ENCODE data around the gene NTN5. TPM values are rescaled to one million over a fixed set of nuclear protein-coding genes. Genes with fewer than 3 reads are reported as not detected.

The NTN5 gene
- total and polyA plus RNA-seq, 9 of the 15 experiments (the other 6 are each of a cell fraction or from before 2014, with no cell fraction given) = not detected

- TF ChIP-seq, protein P1, sequence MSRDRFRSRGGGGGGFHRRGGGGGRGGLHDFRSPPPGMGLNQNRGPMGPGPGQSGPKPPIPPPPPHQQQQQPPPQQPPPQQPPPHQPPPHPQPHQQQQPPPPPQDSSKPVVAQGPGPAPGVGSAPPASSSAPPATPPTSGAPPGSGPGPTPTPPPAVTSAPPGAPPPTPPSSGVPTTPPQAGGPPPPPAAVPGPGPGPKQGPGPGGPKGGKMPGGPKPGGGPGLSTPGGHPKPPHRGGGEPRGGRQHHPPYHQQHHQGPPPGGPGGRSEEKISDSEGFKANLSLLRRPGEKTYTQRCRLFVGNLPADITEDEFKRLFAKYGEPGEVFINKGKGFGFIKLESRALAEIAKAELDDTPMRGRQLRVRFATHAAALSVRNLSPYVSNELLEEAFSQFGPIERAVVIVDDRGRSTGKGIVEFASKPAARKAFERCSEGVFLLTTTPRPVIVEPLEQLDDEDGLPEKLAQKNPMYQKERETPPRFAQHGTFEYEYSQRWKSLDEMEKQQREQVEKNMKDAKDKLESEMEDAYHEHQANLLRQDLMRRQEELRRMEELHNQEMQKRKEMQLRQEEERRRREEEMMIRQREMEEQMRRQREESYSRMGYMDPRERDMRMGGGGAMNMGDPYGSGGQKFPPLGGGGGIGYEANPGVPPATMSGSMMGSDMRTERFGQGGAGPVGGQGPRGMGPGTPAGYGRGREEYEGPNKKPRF (IDR thresholded peaks at IDR 0.05; ENCODE audit: low read depth, low read length) = no peak
- TF ChIP-seq NFXL1 (CRISPR knock-in tag; IDR thresholded peaks at IDR 0.05) (no peak), JUNB (CRISPR knock-in tag; conservative IDR thresholded peaks at IDR 0.05) (no peak), NRF1 (conservative IDR thresholded peaks at IDR 0.05 in 1 of 2, IDR thresholded peaks at IDR 0.05 in 1 of 2) (peak in 1 of 2 experiments; percentile 39; a peak in 1 of 4 replicates), NFE2 (IDR thresholded peaks at IDR 0.05; ENCODE audit: low read depth) (peak; percentile 59; the same call in 1 of the 2 replicates), ZNF431 (CRISPR knock-in tag; IDR thresholded peaks at IDR 0.05) (peak; percentile 93), NFATC3 (IDR thresholded peaks at IDR 0.05) (peak; percentile 44; the same call in 1 of the 2 replicates), STAT6 (CRISPR knock-in tag; IDR thresholded peaks at IDR 0.05) (no peak), YY1 (IDR thresholded peaks at IDR 0.05; ENCODE audit: borderline replicate concordance in 1 of 3, control insufficient read depth in 1 of 3, extremely low read depth in 1 of 3, insufficient read depth in 3 of 3, insufficient read length in 1 of 3, insufficient replicate concordance in 2 of 3, low read depth in 1 of 3, low read length in 2 of 3) (no peak), ZNF785 (CRISPR knock-in tag; IDR thresholded peaks at IDR 0.05) (no peak), ZNF263 (CRISPR knock-in tag; IDR thresholded peaks at IDR 0.05; ENCODE audit: borderline replicate concordance) (peak; percentile 97), TOE1 (IDR thresholded peaks at IDR 0.05; ENCODE audit: borderline replicate concordance) (no peak), TOE1 (CRISPR knock-in tag; IDR thresholded peaks at IDR 0.05; ENCODE audit: borderline replicate concordance, low read depth) (no peak)
- TF ChIP-seq, protein P2, sequence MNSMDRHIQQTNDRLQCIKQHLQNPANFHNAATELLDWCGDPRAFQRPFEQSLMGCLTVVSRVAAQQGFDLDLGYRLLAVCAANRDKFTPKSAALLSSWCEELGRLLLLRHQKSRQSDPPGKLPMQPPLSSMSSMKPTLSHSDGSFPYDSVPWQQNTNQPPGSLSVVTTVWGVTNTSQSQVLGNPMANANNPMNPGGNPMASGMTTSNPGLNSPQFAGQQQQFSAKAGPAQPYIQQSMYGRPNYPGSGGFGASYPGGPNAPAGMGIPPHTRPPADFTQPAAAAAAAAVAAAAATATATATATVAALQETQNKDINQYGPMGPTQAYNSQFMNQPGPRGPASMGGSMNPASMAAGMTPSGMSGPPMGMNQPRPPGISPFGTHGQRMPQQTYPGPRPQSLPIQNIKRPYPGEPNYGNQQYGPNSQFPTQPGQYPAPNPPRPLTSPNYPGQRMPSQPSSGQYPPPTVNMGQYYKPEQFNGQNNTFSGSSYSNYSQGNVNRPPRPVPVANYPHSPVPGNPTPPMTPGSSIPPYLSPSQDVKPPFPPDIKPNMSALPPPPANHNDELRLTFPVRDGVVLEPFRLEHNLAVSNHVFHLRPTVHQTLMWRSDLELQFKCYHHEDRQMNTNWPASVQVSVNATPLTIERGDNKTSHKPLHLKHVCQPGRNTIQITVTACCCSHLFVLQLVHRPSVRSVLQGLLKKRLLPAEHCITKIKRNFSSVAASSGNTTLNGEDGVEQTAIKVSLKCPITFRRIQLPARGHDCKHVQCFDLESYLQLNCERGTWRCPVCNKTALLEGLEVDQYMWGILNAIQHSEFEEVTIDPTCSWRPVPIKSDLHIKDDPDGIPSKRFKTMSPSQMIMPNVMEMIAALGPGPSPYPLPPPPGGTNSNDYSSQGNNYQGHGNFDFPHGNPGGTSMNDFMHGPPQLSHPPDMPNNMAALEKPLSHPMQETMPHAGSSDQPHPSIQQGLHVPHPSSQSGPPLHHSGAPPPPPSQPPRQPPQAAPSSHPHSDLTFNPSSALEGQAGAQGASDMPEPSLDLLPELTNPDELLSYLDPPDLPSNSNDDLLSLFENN (IDR thresholded peaks at IDR 0.05; ENCODE audit: low read depth in 2 of 2, low read length in 2 of 2) = no peak
- TF ChIP-seq, protein P3, sequence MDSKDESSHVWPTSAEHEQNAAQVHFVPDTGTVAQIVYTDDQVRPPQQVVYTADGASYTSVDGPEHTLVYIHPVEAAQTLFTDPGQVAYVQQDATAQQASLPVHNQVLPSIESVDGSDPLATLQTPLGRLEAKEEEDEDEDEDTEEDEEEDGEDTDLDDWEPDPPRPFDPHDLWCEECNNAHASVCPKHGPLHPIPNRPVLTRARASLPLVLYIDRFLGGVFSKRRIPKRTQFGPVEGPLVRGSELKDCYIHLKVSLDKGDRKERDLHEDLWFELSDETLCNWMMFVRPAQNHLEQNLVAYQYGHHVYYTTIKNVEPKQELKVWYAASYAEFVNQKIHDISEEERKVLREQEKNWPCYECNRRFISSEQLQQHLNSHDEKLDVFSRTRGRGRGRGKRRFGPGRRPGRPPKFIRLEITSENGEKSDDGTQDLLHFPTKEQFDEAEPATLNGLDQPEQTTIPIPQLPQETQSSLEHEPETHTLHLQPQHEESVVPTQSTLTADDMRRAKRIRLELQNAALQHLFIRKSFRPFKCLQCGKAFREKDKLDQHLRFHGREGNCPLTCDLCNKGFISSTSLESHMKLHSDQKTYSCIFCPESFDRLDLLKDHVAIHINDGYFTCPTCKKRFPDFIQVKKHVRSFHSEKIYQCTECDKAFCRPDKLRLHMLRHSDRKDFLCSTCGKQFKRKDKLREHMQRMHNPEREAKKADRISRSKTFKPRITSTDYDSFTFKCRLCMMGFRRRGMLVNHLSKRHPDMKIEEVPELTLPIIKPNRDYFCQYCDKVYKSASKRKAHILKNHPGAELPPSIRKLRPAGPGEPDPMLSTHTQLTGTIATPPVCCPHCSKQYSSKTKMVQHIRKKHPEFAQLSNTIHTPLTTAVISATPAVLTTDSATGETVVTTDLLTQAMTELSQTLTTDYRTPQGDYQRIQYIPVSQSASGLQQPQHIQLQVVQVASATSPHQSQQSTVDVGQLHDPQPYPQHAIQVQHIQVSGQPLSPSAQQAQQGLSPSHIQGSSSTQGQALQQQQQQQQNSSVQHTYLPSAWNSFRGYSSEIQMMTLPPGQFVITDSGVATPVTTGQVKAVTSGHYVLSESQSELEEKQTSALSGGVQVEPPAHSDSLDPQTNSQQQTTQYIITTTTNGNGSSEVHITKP (IDR thresholded peaks at IDR 0.05; ENCODE audit: partially characterized antibody) = peak; percentile 17
Measured at GRCh38 chr19:48632692-48633147, 40.1 kb downstream of the NTN5 start (continued).
